ENCODE data around the gene HSF5. TPM values are rescaled to one million over a fixed set of nuclear protein-coding genes. Genes with fewer than 3 reads are reported as not detected.

HSF5 gene
- total and polyA plus RNA-seq, 2 of the 13 experiments (the other 11 are each of a cell fraction or from before 2014, with no cell fraction given) = not detected

- no peak for ATAC-seq
- Histone ChIP-seq H4K20me1 (ENCODE audit: insufficient read depth, low read length) (peaks cover 1% of the 10 kb centered on the region; the same call in 1 of the 2 replicates), H3K9me3 (ENCODE audit: low read length) (no peaks in the 10 kb centered on the region), H3K9ac (ENCODE audit: insufficient read depth, low read depth, low read length) (peak overlapping the region; percentile 85), H3K36me3 (replicated peaks in 1 of 2; ENCODE audit: control insufficient read depth in 1 of 2, insufficient read depth in 2 of 2, low read length in 2 of 2) (peaks cover 0 to under 1% of the 10 kb centered on the region in 2 experiments; a peak in 1 of 5 replicates), H3K27ac (ENCODE audit: extremely low read length, insufficient read depth, low read length) (peak overlapping the region; percentile 77), H3K79me2 (ENCODE audit: insufficient read depth, low read length) (peaks cover 78% of the 10 kb centered on the region), H3K27me3 (ENCODE audit: control insufficient read depth in 1 of 2, insufficient read depth in 2 of 2, low read length in 2 of 2) (no peaks in the 10 kb centered on the region; a peak in 2 of 5 replicates), H3K4me3 (replicated peaks in 1 of 3; ENCODE audit: insufficient read depth in 1 of 3, low read depth in 2 of 3, low read length in 3 of 3) (peak overlapping the region; percentile 73 to 88 (median 81)), H2AFZ (ENCODE audit: low read length) (no peak overlapping the region), H3K4me1 (ENCODE audit: insufficient read depth, low read length) (peaks cover 44% of the 10 kb centered on the region), H3K4me2 (ENCODE audit: low read depth, low read length) (peak overlapping the region; percentile 87)
- FAIRE-seq = no peak
- BruUV-seq (replicated peaks) = no TSS peak
- peak; percentile 77 for DNase-seq (ENCODE audit: low spot score)
- ChIA-PET CTCF (ENCODE audit: low intra/inter-chr PET ratio, low total read pairs) (no interaction called here), POLR2A (interaction anchor here (0.8 to 6.1 kb wide), 13 partner anchors 10 to 97 kb away, joined by 4 to 254 read pairs (median 35); partner anchors contain the start of gene SUPT4H1)
- intact Hi-C loops (cut with micrococcal nuclease; ENCODE audit: unreplicated experiment) = loop anchor here (1.0 kb wide), 1 partner anchor 8 kb away; no protein-coding TSS in a partner anchor
- 3% methylated on average over 3 of the region's 3 CpGs for WGBS (ENCODE audit: low lambda C conversion rate)
- in situ Hi-C loops (cut with HindIII; ENCODE audit: extremely low pct_ligation_motif_present, low pct_unique_long_range_greater_than_20kb) = no loop called here
- 0 out of 2 replicates have a peak, but pooled peaks have one; percentile 58 for TF ChIP-seq MXD4 (CRISPR knock-in tag; IDR thresholded peaks at IDR 0.05)
- peak; percentile 48; the same call in 1 of the 2 replicates for TF ChIP-seq HDAC2 (CRISPR knock-in tag; IDR thresholded peaks at IDR 0.05)
- TF ChIP-seq CREM (IDR thresholded peaks at IDR 0.05) = peak; percentile 9; the same call in 1 of the 2 replicates
- no peak for TF ChIP-seq CREM (CRISPR knock-in tag; IDR thresholded peaks at IDR 0.05)
- no peak for TF ChIP-seq ZNF598 (CRISPR knock-in tag; IDR thresholded peaks at IDR 0.05; ENCODE audit: borderline replicate concordance)
- no peak for TF ChIP-seq ZNF747 (CRISPR knock-in tag; IDR thresholded peaks at IDR 0.05; ENCODE audit: borderline replicate concordance)
- TF ChIP-seq JDP2 (CRISPR knock-in tag; IDR thresholded peaks at IDR 0.05; ENCODE audit: borderline replicate concordance) = no peak
- TF ChIP-seq FOXJ3 (CRISPR knock-in tag; IDR thresholded peaks at IDR 0.05; ENCODE audit: borderline replicate concordance) = no peak
- no peak for TF ChIP-seq SOX13 (IDR thresholded peaks at IDR 0.05)
- TF ChIP-seq SOX13 (CRISPR knock-in tag; conservative IDR thresholded peaks at IDR 0.05 in 1 of 2, IDR thresholded peaks at IDR 0.05 in 1 of 2) = peak in 1 of 2 experiments; percentile 16; a peak in 1 of 4 replicates
- no peak for TF ChIP-seq RFX1 (IDR thresholded peaks at IDR 0.05)
- TF ChIP-seq ZNF879 (CRISPR knock-in tag; IDR thresholded peaks at IDR 0.05) = no peak
- peak; percentile 58 for TF ChIP-seq FOSL2 (CRISPR knock-in tag; IDR thresholded peaks at IDR 0.05)
- peak; percentile 47 for TF ChIP-seq TEAD3 (CRISPR knock-in tag; optimal IDR thresholded peaks at IDR 0.05; ENCODE audit: borderline replicate concordance)
- no peak for TF ChIP-seq ZNF264 (CRISPR knock-in tag; IDR thresholded peaks at IDR 0.05)
- no peak; the same call in 1 of the 2 replicates for TF ChIP-seq RXRB (CRISPR knock-in tag; IDR thresholded peaks at IDR 0.05; ENCODE audit: borderline replicate concordance)
- TF ChIP-seq ATF7 (IDR thresholded peaks at IDR 0.05) = no peak
- no peak for TF ChIP-seq ATF7 (CRISPR knock-in tag; IDR thresholded peaks at IDR 0.05)
- no peak for TF ChIP-seq CENPX (CRISPR knock-in tag; IDR thresholded peaks at IDR 0.05)
- TF ChIP-seq TBP (CRISPR knock-in tag; IDR thresholded peaks at IDR 0.05) = no peak
- TF ChIP-seq ZNF616 (CRISPR knock-in tag; IDR thresholded peaks at IDR 0.05; ENCODE audit: low read depth) = no peak
Observed at GRCh38 chr17:58414596-58414997, 73.6 kb downstream of the HSF5 start.

Data from HepG2 (cell line).